T1000 (cell line): Measurements from ENCODE around the gene SORBS1.

Experiments
- DNase-seq: peaks from one replicate; lab custom pipeline; 2025; ENCODE audit warnings: mixed read lengths; lab: John Stamatoyannopoulos, UW

Gene SORBS1

GRCh38 chr10:95561177-95561863 is at the start of gene SORBS1:
Gene SORBS1 (minus strand): TSS chr10:95561371. CDS start chr10:95441135, 120,236 bp downstream.
- DNase-seq = peak; percentile 94

DNA sequence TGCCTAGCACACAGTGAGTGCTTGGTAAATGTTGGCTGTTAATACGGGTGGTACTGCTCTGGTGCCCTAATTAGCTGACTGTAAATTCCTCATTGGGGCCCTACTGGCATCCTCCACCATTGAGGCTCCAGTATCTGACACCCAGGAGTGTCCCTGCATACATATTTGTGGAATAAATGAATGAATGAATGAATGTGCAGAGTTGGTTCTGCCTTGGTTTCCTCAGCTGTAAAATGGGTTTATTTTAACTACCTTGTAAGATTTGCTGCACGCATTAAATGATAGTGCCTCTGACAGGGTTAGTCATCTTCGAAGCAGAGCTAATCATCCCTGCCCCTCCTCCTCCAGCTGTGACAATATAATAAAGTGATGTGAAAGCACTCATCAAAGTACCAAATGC is 49.6 kb upstream of the SORBS1 start:
- no peak for DNase-seq

GRCh38 chr10:95606922-95607321 is 45.8 kb upstream of the SORBS1 start:
- no peak for DNase-seq

- DNase-seq = no peak
Measured at GRCh38 chr10:95605163-95605562, 44.0 kb upstream of the SORBS1 start.

GRCh38 chr10:95604630-95605029 is 43.5 kb upstream of the SORBS1 start:
- no peak for DNase-seq

GRCh38 chr10:95602382-95602781 is 41.2 kb upstream of the SORBS1 start:
- DNase-seq = no peak

GRCh38 chr10:95601116-95601719 is 40.0 kb upstream of the SORBS1 start:
- DNase-seq = peak; percentile 65

- DNase-seq = no peak
Measured at GRCh38 chr10:95600158-95600557, 39.0 kb upstream of the SORBS1 start.

- DNase-seq = no peak
Measured at GRCh38 chr10:95597788-95598187, 36.6 kb upstream of the SORBS1 start.

DNA sequence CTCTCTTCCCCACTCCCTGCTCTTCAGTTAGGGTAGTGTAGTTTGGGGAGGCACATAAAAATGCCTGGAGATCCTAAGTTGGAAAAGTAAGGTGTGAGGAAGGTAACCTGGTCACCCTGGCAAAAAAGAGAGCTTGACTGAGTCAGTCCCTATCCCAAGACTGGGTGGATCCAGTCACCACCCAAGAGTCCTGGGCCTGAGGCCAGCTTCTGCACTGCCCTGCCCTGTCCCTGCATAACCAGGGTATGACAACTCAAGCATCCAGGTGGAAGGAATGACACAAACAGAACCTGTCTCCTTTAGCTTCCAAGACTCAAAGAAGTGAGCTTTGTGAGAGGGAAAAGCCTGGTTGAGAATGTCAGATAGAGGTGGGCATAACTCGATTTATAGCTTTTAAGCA is 26.9 kb upstream of the SORBS1 start:
- DNase-seq = no peak

DNA sequence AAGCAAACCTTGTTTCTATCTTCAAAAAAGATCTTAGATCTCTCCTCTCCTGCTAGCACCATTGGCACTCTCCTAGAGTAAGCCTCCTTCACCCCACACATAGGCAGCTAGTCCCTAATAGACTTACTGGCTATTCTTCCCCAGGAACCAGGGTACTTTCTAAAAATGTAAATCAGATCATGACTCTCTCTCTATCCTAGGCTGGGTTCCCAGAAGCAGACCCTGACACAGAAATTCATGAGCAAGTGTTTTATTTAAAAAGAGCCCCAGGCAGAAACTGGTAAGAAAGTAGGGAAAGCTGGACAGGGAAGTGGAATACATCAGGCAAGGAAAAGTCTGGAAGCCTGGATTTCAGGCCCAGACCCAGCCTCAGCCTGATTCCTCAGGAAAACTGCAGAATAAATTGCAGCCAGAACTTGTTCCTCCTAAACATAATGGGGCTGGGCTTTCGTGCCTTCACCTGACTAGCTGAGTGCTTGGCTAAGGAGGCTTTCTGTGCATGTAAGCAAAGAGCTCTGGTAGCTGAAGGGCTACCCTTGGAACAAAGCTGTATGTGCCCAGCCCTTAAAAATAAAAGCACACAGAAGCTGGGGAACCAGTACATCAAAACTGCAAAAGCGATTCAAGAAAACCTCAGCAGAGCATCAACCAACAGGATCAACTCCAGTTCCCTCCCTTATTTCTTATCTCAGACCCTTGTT is 18.8 kb upstream of the SORBS1 start:
- no peak for DNase-seq

- no peak for DNase-seq
Measured at GRCh38 chr10:95579292-95579691, 18.1 kb upstream of the SORBS1 start.

GRCh38 chr10:95578619-95579018 is 17.4 kb upstream of the SORBS1 start:
- DNase-seq = no peak

GRCh38 chr10:95574649-95575365 is 13.6 kb upstream of the SORBS1 start:
- no peak for DNase-seq

- DNase-seq = no peak
Measured at GRCh38 chr10:95573964-95574604, 12.9 kb upstream of the SORBS1 start.

- DNase-seq = no peak
Measured at GRCh38 chr10:95573527-95573926, 12.4 kb upstream of the SORBS1 start.

- no peak for DNase-seq
Measured at GRCh38 chr10:95572131-95572820, 11.1 kb upstream of the SORBS1 start.

DNA sequence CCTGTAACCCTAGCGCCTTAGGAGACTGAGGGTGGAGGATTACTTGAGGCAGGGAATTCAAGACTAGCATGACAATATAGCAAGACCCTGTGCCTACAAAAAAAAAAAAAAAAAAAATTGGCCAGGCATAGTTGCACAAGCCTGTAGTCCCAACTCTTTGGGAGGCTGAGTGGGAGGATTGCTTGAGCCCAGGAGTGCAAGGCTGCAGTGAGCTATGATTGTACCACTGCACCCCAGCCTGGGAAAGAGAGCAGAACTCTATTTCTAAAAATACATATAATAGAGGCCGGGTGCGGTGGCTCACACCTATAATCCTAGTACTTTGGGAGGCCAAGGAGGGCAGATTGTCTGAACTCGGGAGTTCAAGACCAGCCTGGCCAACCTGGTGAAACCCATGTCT is 10.2 kb upstream of the SORBS1 start:
- DNase-seq = no peak

- no peak for DNase-seq
Measured at GRCh38 chr10:95569368-95569767, 8.2 kb upstream of the SORBS1 start.

- DNase-seq = no peak
Measured at GRCh38 chr10:95567903-95568630, 6.9 kb upstream of the SORBS1 start.

GRCh38 chr10:95566136-95566535 is 5.0 kb upstream of the SORBS1 start:
- no peak for DNase-seq
